Measurements from ENCODE around the gene HELLS. TPM values are rescaled to one million over a fixed set of nuclear protein-coding genes. Genes with fewer than 3 reads are reported as not detected.

Gene HELLS
- total RNA-seq = 86.8 TPM

DNA sequence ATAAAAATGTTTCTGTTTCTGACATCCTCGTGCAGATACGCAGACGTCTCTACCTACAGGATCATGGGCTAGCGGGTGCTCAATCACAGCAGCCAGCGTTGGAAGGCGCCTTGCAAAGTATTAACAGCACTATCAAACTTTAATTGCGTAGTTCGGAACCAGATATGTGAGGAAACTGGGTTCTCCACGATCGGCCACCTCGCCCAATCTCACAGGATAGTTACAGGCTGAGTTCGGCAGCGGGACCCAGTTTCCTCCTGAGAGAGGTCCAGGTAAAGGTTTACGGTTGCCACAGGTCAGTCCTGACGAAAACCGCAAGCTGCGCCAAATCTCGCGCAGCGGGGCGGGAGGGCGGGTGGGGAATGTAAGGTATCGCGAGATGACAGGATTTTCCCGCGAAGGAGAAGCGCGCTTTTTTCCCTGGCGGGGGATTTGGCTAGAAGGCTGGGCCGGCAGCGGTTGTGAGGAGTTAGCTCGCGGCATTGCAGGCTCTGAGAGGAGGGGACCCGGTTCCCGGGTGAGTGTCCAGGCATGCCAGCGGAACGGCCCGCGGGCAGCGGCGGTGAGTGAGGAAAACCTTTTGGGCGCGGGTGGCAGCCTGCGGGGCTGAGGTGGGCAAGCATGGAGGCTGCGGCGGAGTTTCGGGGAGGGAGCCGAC lies at the start of gene HELLS:
Gene HELLS (plus strand): TSS at position 398 of the 658 bp plus-strand sequence. CDS start 134 bp downstream, at position 532.

Other genes starting within 250 kb of the HELLS start
- 40.8 TPM for gene NOC3L, start 182.8 kb upstream of the HELLS start, total RNA-seq
- gene TBC1D12, start 143.2 kb upstream of the HELLS start, total RNA-seq = 45.0 TPM
- 0.22 TPM for gene CYP2C18, start 137.9 kb downstream of the HELLS start, total RNA-seq
- not detected for gene CYP2C19, start 216.9 kb downstream of the HELLS start, total RNA-seq